Liver (tissue), 2 donors: ENCODE measurements around the gene JDP2.

Experiments
- CTCF ChIP-seq: fragments of 150-350 bp; IDR thresholded peaks from 2 replicates; pipeline ENCODE4 v1.5.1; 2017; ENCODE audit warnings: improper control_type of control experiment, low read depth, low read length; ENCODE audit not compliant: missing input control
- REST ChIP-seq: IDR thresholded peaks from 2 replicates; pipeline ENCODE4 v1.6.1; 2016; ENCODE audit warnings: antibody characterized with exemption, mild to moderate bottlenecking
- TF ChIP-seq, protein P1 (sequence below): IDR thresholded peaks from 2 replicates; pipeline ENCODE4 v1.6.1; 2016; ENCODE audit warnings: antibody characterized with exemption
- donor health status: healthy.

DNA sequence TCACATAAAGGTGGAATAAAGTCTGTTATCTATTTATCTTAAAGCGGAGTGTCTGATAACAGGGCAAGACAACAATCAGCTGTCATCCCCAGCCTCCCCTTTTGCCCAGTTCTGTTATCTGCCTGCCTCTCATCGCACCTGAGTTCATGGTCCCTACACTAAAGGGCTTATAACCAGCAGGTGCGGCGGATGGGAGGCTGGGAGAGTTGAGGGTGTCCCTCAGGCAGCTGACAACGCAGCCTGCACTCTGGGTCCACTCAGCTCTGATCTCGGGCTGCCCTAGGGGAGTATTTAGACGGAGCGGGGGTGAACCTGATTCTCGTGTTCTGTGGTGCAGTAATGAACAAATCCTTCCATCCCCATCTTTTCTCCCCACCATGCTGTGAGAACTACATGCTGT, 34.0 kb upstream of the JDP2 start:
- TF ChIP-seq, protein P1, sequence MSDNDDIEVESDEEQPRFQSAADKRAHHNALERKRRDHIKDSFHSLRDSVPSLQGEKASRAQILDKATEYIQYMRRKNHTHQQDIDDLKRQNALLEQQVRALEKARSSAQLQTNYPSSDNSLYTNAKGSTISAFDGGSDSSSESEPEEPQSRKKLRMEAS = no peak
- TF ChIP-seq CTCF (no peak), REST (no peak)
